Measurements from ENCODE around the gene SLC37A3.

DNA sequence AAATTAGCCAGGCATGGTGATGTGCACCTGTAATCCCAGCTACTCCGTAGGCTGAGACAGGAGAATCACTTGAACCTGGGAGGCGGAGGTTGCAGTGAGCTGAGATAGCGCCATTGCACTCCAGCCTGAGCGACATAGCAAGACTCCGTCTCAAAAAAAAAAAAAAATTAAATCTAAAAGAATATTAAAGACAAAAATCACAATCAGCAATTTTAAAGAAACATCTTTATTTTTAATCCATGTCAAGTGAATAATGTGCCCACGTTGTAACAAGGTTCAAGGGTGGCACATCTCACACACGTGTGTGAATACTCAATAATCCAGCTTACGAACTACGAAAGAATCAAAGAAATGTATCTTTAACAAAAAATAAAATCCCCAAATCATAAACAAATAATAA, 23.0 kb downstream of the SLC37A3 start:
- TF ChIP-seq, protein P1, sequence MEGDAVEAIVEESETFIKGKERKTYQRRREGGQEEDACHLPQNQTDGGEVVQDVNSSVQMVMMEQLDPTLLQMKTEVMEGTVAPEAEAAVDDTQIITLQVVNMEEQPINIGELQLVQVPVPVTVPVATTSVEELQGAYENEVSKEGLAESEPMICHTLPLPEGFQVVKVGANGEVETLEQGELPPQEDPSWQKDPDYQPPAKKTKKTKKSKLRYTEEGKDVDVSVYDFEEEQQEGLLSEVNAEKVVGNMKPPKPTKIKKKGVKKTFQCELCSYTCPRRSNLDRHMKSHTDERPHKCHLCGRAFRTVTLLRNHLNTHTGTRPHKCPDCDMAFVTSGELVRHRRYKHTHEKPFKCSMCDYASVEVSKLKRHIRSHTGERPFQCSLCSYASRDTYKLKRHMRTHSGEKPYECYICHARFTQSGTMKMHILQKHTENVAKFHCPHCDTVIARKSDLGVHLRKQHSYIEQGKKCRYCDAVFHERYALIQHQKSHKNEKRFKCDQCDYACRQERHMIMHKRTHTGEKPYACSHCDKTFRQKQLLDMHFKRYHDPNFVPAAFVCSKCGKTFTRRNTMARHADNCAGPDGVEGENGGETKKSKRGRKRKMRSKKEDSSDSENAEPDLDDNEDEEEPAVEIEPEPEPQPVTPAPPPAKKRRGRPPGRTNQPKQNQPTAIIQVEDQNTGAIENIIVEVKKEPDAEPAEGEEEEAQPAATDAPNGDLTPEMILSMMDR (conservative IDR thresholded peaks at IDR 0.05 in 1 of 2, IDR thresholded peaks at IDR 0.05 in 1 of 2; ENCODE audit: extremely low read depth in 1 of 2, insufficient read depth in 1 of 2, low read depth in 1 of 2, low read length in 2 of 2) = no peak
- no peak for TF ChIP-seq EZH2 (IDR thresholded peaks at IDR 0.05; ENCODE audit: borderline replicate concordance, low read length)

Measured in mammary epithelial cell (primary cell).